Loucy (cell line): ENCODE data around the gene DAW1.

Experiments used
- CTCF ChIP-seq: fragments of 200-600 bp; sonication (generic); conservative IDR thresholded peaks from 2 replicates; pipeline ENCODE4 v1.5.1; 2014; ENCODE audit warnings: mild to moderate bottlenecking, antibody characterized with exemption, low read length
- EZH2phosphoT487 ChIP-seq: fragments of 200-600 bp; IDR thresholded peaks from 2 replicates; pipeline ENCODE4 v1.6.1; 2018; ENCODE audit warnings: antibody characterized with exemption, mild to moderate bottlenecking, moderate library complexity, borderline replicate concordance

- no peak for TF ChIP-seq CTCF
- no peak for TF ChIP-seq EZH2phosphoT487
Measured at GRCh38 chr2:227914362-227914761, 42.9 kb downstream of the DAW1 start.
